HepG2 (cell line): Measurements from ENCODE around the gene ZNF764. TPM values are rescaled to one million over a fixed set of nuclear protein-coding genes. Genes with fewer than 3 reads are reported as not detected.
A peak's percentile ranks its signal among the peaks of the same experiment; 100 is the strongest.

Experiments
- MBNL3 ChIP-seq: fragments of 250-450 bp; sonication (Bioruptor Pico); conservative IDR thresholded peaks from 2 replicates; pipeline ENCODE4 v1.8.0; 2022; ENCODE audit warnings: mild to moderate bottlenecking, inconsistent platforms
- SRSF1 ChIP-seq: fragments of 200-400 bp; formaldehyde crosslinking; optimal IDR thresholded peaks from 2 replicates; pipeline ENCODE3; 2017; ENCODE audit warnings: mild to moderate bottlenecking, low read depth, low read length, moderate library complexity
- SRSF9 ChIP-seq: fragments of 200-400 bp; formaldehyde crosslinking; IDR thresholded peaks from 2 replicates; pipeline ENCODE4 v1.6.1; 2018; ENCODE audit warnings: borderline replicate concordance, mild to moderate bottlenecking, low read depth, low read length; ENCODE audit not compliant: insufficient read depth, poor library complexity, severe bottlenecking
- THAP11 ChIP-seq: IDR thresholded peaks from 2 replicates; pipeline ENCODE4 v1.6.1; 2016; ENCODE audit warnings: missing biosample characterization, missing genetic modification reagents
- ZBTB7A ChIP-seq: sonication (generic); formaldehyde crosslinking; IDR thresholded peaks from 2 replicates; pipeline ENCODE4 v1.8.0; 2022; ENCODE audit warnings: mild to moderate bottlenecking, missing genetic modification reagents
- ZNF10 ChIP-seq: sonication (generic); formaldehyde crosslinking; IDR thresholded peaks from 2 replicates; pipeline ENCODE4 v1.4.0; 2020; ENCODE audit warnings: mild to moderate bottlenecking, low read depth, missing genetic modification reagents, borderline replicate concordance
- polyA plus RNA-seq, 8 experiments: library from polyadenylated mRNA; depleted of rRNA in 3 of 8; stranded (reverse) in 7 of 8; unstranded in 1 of 8; fragments of >200 nt; fragmentation: Illumina TruSeq in 4 of 8; extraction: Trizol in 4 of 8; gene quantifications; 2 replicates each; pipeline versions ENCODE4 v1.2.1 to v1.2.3, GENCODE V29; 2011 to 2016; ENCODE audit warnings: low read depth in 4 of 8, missing spikeins in 1 of 8, mixed read lengths in 1 of 8; ENCODE audit not compliant: insufficient read depth in 1 of 8
- total RNA-seq, 5 experiments: library from RNA; depleted of rRNA; stranded (reverse); fragments of >200 nt; fragmentation: Illumina TruSeq; extraction: Trizol; gene quantifications; 2 replicates each; pipeline ENCODE4 v1.2.3, GENCODE V29; 2016; ENCODE audit warnings: low read depth in 1 of 5
- TF ChIP-seq, protein P1 (sequence below): sonication (generic); formaldehyde crosslinking; IDR thresholded peaks from 2 replicates; pipeline ENCODE4 v1.5.0; 2020; ENCODE audit warnings: mild to moderate bottlenecking, missing genetic modification reagents, borderline replicate concordance
- TF ChIP-seq, protein P2 (sequence below): IDR thresholded peaks from 2 replicates; pipeline ENCODE4 v1.6.1; 2016; ENCODE audit warnings: mild to moderate bottlenecking
- TF ChIP-seq, protein P3 (sequence below): sonication (generic); formaldehyde crosslinking; IDR thresholded peaks from 2 replicates; pipeline ENCODE4 v1.5.1; 2020; ENCODE audit warnings: missing genetic modification reagents, mild to moderate bottlenecking, borderline replicate concordance
- TF ChIP-seq, protein P4 (sequence below): conservative IDR thresholded peaks from 2 replicates; pipeline ENCODE4 v1.6.1; 2018; ENCODE audit warnings: missing genetic modification reagents
- TF ChIP-seq, protein P5 (sequence below): sonication (generic); formaldehyde crosslinking; IDR thresholded peaks from 2 replicates; pipeline ENCODE4 v1.4.0; 2020; ENCODE audit warnings: missing genetic modification reagents
- TF ChIP-seq, protein P6 (sequence below): IDR thresholded peaks from 2 replicates; pipeline ENCODE4 v1.6.1; 2012; ENCODE audit warnings: inconsistent platforms

The ZNF764 gene
- total and polyA plus RNA-seq, 2 of the 13 experiments (the other 11 are each of a cell fraction or from before 2014, with no cell fraction given), result 4.1 to 9.1 TPM

DNA sequence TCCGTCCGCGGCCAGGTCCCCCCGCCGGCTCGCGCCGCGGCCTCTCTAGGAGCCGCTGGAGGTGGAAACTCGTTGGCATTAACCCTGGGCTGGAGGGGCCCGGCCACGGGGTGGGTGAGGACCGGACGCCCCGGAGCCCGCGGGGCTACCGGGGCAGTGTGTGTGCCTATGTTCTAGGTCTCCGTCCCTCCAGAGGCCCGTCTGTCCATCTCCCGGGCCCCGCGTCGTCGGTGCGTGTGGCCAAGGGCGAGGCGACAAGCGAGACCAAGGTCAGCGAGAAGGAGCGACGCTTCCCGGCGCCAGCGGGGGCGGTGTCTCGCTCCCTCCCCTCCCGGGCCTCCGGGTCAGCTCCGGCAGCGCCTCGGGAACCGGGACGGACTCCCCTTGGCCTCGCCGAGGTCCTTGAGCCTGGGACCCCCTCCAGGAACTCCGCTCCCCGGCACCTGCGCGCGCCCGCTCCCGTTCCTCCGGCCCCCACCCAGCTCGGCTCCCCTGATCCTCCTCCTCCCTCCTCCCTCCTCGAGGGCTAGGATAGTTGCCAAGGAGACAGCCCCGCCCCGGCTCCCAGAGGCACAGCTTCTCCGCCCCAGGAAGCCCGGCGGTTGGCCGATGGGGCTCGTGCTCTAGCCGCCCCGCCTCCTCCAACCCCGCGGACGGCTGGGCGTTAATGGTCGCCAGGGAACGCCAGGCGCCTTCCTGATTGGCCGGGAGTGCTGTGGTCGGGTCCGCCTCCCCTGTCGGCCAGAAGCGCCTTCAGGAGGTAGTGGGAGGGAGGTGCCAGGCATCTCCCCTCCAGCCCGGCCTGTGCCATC is 31.1 kb downstream of the ZNF764 start (continued):
- TF ChIP-seq, protein P1, sequence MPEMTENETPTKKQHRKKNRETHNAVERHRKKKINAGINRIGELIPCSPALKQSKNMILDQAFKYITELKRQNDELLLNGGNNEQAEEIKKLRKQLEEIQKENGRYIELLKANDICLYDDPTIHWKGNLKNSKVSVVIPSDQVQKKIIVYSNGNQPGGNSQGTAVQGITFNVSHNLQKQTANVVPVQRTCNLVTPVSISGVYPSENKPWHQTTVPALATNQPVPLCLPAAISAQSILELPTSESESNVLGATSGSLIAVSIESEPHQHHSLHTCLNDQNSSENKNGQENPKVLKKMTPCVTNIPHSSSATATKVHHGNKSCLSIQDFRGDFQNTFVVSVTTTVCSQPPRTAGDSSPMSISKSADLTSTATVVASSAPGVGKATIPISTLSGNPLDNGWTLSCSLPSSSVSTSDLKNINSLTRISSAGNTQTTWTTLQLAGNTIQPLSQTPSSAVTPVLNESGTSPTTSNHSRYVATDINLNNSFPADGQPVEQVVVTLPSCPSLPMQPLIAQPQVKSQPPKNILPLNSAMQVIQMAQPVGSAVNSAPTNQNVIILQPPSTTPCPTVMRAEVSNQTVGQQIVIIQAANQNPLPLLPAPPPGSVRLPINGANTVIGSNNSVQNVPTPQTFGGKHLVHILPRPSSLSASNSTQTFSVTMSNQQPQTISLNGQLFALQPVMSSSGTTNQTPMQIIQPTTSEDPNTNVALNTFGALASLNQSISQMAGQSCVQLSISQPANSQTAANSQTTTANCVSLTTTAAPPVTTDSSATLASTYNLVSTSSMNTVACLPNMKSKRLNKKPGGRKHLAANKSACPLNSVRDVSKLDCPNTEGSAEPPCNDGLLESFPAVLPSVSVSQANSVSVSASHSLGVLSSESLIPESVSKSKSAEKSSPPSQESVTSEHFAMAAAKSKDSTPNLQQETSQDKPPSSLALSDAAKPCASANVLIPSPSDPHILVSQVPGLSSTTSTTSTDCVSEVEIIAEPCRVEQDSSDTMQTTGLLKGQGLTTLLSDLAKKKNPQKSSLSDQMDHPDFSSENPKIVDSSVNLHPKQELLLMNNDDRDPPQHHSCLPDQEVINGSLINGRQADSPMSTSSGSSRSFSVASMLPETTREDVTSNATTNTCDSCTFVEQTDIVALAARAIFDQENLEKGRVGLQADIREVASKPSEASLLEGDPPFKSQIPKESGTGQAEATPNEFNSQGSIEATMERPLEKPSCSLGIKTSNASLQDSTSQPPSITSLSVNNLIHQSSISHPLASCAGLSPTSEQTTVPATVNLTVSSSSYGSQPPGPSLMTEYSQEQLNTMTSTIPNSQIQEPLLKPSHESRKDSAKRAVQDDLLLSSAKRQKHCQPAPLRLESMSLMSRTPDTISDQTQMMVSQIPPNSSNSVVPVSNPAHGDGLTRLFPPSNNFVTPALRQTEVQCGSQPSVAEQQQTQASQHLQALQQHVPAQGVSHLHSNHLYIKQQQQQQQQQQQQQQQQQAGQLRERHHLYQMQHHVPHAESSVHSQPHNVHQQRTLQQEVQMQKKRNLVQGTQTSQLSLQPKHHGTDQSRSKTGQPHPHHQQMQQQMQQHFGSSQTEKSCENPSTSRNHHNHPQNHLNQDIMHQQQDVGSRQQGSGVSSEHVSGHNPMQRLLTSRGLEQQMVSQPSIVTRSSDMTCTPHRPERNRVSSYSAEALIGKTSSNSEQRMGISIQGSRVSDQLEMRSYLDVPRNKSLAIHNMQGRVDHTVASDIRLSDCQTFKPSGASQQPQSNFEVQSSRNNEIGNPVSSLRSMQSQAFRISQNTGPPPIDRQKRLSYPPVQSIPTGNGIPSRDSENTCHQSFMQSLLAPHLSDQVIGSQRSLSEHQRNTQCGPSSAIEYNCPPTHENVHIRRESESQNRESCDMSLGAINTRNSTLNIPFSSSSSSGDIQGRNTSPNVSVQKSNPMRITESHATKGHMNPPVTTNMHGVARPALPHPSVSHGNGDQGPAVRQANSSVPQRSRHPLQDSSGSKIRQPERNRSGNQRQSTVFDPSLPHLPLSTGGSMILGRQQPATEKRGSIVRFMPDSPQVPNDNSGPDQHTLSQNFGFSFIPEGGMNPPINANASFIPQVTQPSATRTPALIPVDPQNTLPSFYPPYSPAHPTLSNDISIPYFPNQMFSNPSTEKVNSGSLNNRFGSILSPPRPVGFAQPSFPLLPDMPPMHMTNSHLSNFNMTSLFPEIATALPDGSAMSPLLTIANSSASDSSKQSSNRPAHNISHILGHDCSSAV, result no peak
- TF ChIP-seq, protein P2, sequence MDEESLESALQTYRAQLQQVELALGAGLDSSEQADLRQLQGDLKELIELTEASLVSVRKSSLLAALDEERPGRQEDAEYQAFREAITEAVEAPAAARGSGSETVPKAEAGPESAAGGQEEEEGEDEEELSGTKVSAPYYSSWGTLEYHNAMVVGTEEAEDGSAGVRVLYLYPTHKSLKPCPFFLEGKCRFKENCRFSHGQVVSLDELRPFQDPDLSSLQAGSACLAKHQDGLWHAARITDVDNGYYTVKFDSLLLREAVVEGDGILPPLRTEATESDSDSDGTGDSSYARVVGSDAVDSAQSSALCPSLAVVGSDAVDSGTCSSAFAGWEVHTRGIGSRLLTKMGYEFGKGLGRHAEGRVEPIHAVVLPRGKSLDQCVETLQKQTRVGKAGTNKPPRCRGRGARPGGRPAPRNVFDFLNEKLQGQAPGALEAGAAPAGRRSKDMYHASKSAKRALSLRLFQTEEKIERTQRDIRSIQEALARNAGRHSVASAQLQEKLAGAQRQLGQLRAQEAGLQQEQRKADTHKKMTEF (CRISPR knock-in tag), result peak; percentile 73
- TF ChIP-seq, protein P3, sequence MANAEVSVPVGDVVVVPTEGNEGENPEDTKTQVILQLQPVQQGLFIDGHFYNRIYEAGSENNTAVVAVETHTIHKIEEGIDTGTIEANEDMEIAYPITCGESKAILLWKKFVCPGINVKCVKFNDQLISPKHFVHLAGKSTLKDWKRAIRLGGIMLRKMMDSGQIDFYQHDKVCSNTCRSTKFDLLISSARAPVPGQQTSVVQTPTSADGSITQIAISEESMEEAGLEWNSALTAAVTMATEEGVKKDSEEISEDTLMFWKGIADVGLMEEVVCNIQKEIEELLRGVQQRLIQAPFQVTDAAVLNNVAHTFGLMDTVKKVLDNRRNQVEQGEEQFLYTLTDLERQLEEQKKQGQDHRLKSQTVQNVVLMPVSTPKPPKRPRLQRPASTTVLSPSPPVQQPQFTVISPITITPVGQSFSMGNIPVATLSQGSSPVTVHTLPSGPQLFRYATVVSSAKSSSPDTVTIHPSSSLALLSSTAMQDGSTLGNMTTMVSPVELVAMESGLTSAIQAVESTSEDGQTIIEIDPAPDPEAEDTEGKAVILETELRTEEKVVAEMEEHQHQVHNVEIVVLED (CRISPR knock-in tag), result peak; percentile 53; the same call in 1 of the 2 replicates
- no peak for TF ChIP-seq ZBTB7A (CRISPR knock-in tag)
- peak; percentile 79 for TF ChIP-seq THAP11
- no peak for TF ChIP-seq SRSF9
- no peak for TF ChIP-seq MBNL3
- peak; percentile 81 for TF ChIP-seq SRSF1
- TF ChIP-seq, protein P4, sequence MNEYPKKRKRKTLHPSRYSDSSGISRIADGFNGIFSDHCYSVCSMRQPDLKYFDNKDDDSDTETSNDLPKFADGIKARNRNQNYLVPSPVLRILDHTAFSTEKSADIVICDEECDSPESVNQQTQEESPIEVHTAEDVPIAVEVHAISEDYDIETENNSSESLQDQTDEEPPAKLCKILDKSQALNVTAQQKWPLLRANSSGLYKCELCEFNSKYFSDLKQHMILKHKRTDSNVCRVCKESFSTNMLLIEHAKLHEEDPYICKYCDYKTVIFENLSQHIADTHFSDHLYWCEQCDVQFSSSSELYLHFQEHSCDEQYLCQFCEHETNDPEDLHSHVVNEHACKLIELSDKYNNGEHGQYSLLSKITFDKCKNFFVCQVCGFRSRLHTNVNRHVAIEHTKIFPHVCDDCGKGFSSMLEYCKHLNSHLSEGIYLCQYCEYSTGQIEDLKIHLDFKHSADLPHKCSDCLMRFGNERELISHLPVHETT (CRISPR knock-in tag), result peak; percentile 75
- no peak for TF ChIP-seq ZNF10 (CRISPR knock-in tag)
- TF ChIP-seq, protein P5, sequence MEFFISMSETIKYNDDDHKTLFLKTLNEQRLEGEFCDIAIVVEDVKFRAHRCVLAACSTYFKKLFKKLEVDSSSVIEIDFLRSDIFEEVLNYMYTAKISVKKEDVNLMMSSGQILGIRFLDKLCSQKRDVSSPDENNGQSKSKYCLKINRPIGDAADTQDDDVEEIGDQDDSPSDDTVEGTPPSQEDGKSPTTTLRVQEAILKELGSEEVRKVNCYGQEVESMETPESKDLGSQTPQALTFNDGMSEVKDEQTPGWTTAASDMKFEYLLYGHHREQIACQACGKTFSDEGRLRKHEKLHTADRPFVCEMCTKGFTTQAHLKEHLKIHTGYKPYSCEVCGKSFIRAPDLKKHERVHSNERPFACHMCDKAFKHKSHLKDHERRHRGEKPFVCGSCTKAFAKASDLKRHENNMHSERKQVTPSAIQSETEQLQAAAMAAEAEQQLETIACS, result 0 out of 2 replicates have a peak, but pooled peaks have one; percentile 40
- TF ChIP-seq, protein P6, sequence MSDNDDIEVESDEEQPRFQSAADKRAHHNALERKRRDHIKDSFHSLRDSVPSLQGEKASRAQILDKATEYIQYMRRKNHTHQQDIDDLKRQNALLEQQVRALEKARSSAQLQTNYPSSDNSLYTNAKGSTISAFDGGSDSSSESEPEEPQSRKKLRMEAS, result peak; percentile 47
